ENCODE results near the gene CD2.
A peak's percentile ranks its signal among the peaks of the same experiment; 100 is the strongest.

The CD2 gene

GRCh38 chr1:116767782-116768382 is 13.7 kb downstream of the CD2 start:
- Histone ChIP-seq H3K4me2 (ENCODE audit: low read length) (no peak overlapping the region), H3K27ac (ENCODE audit: low read length) (no peak overlapping the region), H3K79me2 (ENCODE audit: low read length) (no peaks in the 10 kb centered on the region), H3K4me3 (ENCODE audit: low read length) (no peak overlapping the region), H3K4me1 (ENCODE audit: low read length) (peaks cover 12% of the 10 kb centered on the region), H3K9me3 (ENCODE audit: insufficient read depth, low read length) (no peaks in the 10 kb centered on the region), H3K36me3 (replicated peaks; ENCODE audit: low read depth, low read length) (no peaks in the 10 kb centered on the region), H3K9ac (ENCODE audit: low read length) (no peak overlapping the region), H2AFZ (ENCODE audit: low read depth, low read length) (no peak overlapping the region), H4K20me1 (ENCODE audit: insufficient read depth, low read length) (no peaks in the 10 kb centered on the region), H3K27me3 (ENCODE audit: low read depth, low read length) (no peaks in the 10 kb centered on the region)
- no peak for TF ChIP-seq EZH2phosphoT487 (IDR thresholded peaks at IDR 0.05; ENCODE audit: low read depth)
- no peak for TF ChIP-seq CTCF (IDR thresholded peaks at IDR 0.05; ENCODE audit: low read depth, low read length)

DNA sequence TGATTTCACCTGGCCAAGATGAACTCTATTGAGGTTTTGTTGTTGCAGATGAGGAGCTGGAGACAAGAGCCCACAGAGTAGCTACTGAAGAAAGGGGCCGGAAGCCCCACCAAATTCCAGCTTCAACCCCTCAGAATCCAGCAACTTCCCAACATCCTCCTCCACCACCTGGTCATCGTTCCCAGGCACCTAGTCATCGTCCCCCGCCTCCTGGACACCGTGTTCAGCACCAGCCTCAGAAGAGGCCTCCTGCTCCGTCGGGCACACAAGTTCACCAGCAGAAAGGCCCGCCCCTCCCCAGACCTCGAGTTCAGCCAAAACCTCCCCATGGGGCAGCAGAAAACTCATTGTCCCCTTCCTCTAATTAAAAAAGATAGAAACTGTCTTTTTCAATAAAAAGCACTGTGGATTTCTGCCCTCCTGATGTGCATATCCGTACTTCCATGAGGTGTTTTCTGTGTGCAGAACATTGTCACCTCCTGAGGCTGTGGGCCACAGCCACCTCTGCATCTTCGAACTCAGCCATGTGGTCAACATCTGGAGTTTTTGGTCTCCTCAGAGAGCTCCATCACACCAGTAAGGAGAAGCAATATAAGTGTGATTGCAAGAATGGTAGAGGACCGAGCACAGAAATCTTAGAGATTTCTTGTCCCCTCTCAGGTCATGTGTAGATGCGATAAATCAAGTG is 14.3 kb downstream of the CD2 start:
- no peak overlapping the region for H3K27ac ChIP-seq (ENCODE audit: low read length)
- no peak for TF ChIP-seq EZH2phosphoT487 (IDR thresholded peaks at IDR 0.05; ENCODE audit: low read depth)
- no peak for TF ChIP-seq CTCF (IDR thresholded peaks at IDR 0.05; ENCODE audit: low read depth, low read length)

DNA sequence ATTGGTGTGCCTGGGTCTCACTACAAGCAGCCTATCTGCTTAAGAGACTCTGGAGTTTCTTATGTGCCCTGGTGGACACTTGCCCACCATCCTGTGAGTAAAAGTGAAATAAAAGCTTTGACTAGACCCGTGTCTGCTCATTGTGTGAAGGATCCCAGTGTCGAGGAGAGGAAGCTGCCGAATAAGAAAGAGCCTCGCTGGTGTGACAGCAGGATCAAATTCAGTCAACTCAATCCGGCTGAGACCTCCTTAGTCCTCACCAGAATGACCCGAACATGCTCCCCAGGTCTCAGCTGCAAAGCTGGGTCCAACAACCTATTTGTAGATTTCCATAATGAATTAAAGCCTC is 14.8 kb downstream of the CD2 start:
- Histone ChIP-seq H4K20me1 (ENCODE audit: insufficient read depth, low read length) (no peaks in the 10 kb centered on the region), H3K27me3 (ENCODE audit: low read depth, low read length) (no peaks in the 10 kb centered on the region), H3K36me3 (replicated peaks; ENCODE audit: low read depth, low read length) (no peaks in the 10 kb centered on the region), H3K27ac (ENCODE audit: low read length) (no peak overlapping the region), H3K4me3 (ENCODE audit: low read length) (no peak overlapping the region), H3K4me2 (ENCODE audit: low read length) (peak overlapping the region; percentile 36; the same call in 1 of the 2 replicates), H2AFZ (ENCODE audit: low read depth, low read length) (no peak overlapping the region), H3K79me2 (ENCODE audit: low read length) (no peaks in the 10 kb centered on the region), H3K4me1 (ENCODE audit: low read length) (peaks cover 12% of the 10 kb centered on the region), H3K9me3 (ENCODE audit: insufficient read depth, low read length) (no peaks in the 10 kb centered on the region), H3K9ac (ENCODE audit: low read length) (no peak overlapping the region)
- TF ChIP-seq EZH2phosphoT487 (IDR thresholded peaks at IDR 0.05; ENCODE audit: low read depth) (no peak), CTCF (IDR thresholded peaks at IDR 0.05; ENCODE audit: low read depth, low read length) (no peak)

More for the DNA sequence above, 14.3 kb downstream of the CD2 start:
- Histone ChIP-seq H4K20me1 (ENCODE audit: insufficient read depth, low read length) (no peaks in the 10 kb centered on the region), H3K4me3 (ENCODE audit: low read length) (no peak overlapping the region), H3K79me2 (ENCODE audit: low read length) (no peaks in the 10 kb centered on the region), H3K9me3 (ENCODE audit: insufficient read depth, low read length) (no peaks in the 10 kb centered on the region), H2AFZ (ENCODE audit: low read depth, low read length) (no peak overlapping the region), H3K4me1 (ENCODE audit: low read length) (peaks cover 12% of the 10 kb centered on the region), H3K4me2 (ENCODE audit: low read length) (no peak overlapping the region), H3K27me3 (ENCODE audit: low read depth, low read length) (no peaks in the 10 kb centered on the region), H3K9ac (ENCODE audit: low read length) (no peak overlapping the region), H3K36me3 (replicated peaks; ENCODE audit: low read depth, low read length) (no peaks in the 10 kb centered on the region)

DNA sequence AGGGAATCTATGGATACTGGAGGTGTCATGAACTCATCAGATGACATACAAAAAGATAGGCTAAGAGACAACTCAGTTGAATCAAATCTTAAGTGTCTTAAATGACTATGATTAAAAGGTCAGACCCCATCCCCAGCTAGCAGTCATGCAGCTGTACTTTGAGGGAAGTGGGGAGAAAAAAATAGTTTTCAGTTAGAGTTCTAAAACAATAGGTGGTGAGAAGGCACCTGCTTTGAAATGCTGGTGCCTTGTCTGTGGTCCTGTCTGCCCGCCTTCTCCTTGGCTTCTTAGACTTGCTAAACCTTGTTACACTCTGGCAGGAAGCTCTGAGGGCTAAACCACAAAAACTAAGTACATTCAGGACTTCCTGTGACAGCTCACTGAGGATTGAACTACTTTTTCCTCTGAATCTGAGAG is 15.3 kb downstream of the CD2 start:
- H3K79me2 ChIP-seq (ENCODE audit: low read length) = no peaks in the 10 kb centered on the region
- no peak overlapping the region for H3K9ac ChIP-seq (ENCODE audit: low read length)
- no peak overlapping the region for H3K27ac ChIP-seq (ENCODE audit: low read length)
- TF ChIP-seq CTCF (IDR thresholded peaks at IDR 0.05; ENCODE audit: low read depth, low read length) = no peak
- no peak for TF ChIP-seq EZH2phosphoT487 (IDR thresholded peaks at IDR 0.05; ENCODE audit: low read depth)
- no peaks in the 10 kb centered on the region for H3K9me3 ChIP-seq (ENCODE audit: insufficient read depth, low read length)
- peaks cover 12% of the 10 kb centered on the region for H3K4me1 ChIP-seq (ENCODE audit: low read length)
- H3K36me3 ChIP-seq (replicated peaks; ENCODE audit: low read depth, low read length) = no peaks in the 10 kb centered on the region
- peak overlapping the region; percentile 81 for H2AFZ ChIP-seq (ENCODE audit: low read depth, low read length)
- no peak overlapping the region for H3K4me3 ChIP-seq (ENCODE audit: low read length)
- H3K4me2 ChIP-seq (ENCODE audit: low read length) = peak overlapping the region; percentile 36
- H3K27me3 ChIP-seq (ENCODE audit: low read depth, low read length) = no peaks in the 10 kb centered on the region
- no peaks in the 10 kb centered on the region for H4K20me1 ChIP-seq (ENCODE audit: insufficient read depth, low read length)
